DOHH2 (cell line): ENCODE results near the gene SMIM5.

Source experiments
- H3F3A ChIP-seq: fragments of 200-600 bp; sonication (generic), shearing (Covaris generic); 2 replicates; pipeline ENCODE4 v1.6.0; 2016; ENCODE audit warnings: antibody characterized with exemption, mild to moderate bottlenecking; ENCODE audit not compliant: control insufficient read depth, insufficient read depth
- H3K27ac ChIP-seq: fragments of 200-600 bp; sonication (generic); 2 replicates; pipeline ENCODE4 v1.5.1; 2014; ENCODE audit warnings: low read depth, mild to moderate bottlenecking, low read length, moderate library complexity
- H3K27me3 ChIP-seq: fragments of 200-600 bp; sonication (generic); 2 replicates; pipeline ENCODE4 v1.6.1; 2014; ENCODE audit warnings: mild to moderate bottlenecking, low read length, mixed read lengths; ENCODE audit not compliant: control insufficient read depth
- H3K36me3 ChIP-seq: fragments of 200-600 bp; sonication (generic); 2 replicates; pipeline ENCODE4 v1.6.1; 2014; ENCODE audit warnings: mild to moderate bottlenecking, low read length, moderate library complexity, mixed read lengths; ENCODE audit not compliant: control insufficient read depth
- H3K4me1 ChIP-seq: fragments of 200-600 bp; sonication (generic); 2 replicates; pipeline ENCODE4 v1.6.1; 2014; ENCODE audit warnings: mild to moderate bottlenecking, low read length, mixed read lengths; ENCODE audit not compliant: control insufficient read depth
- H3K4me2 ChIP-seq: fragments of 200-600 bp; sonication (generic); 2 replicates; pipeline ENCODE4 v1.6.0; 2014; ENCODE audit warnings: mild to moderate bottlenecking, low read length, moderate library complexity
- H3K4me3 ChIP-seq: fragments of 200-600 bp; sonication (generic); 2 replicates; pipeline ENCODE4 v1.5.1; 2014; ENCODE audit warnings: mild to moderate bottlenecking, low read length, mixed read lengths
- H3K79me2 ChIP-seq: fragments of 200-600 bp; sonication (generic); 2 replicates; pipeline ENCODE4 v1.6.1; 2014; ENCODE audit warnings: mild to moderate bottlenecking, low read length, mixed read lengths; ENCODE audit not compliant: control insufficient read depth
- H3K9me2 ChIP-seq: fragments of 200-600 bp; sonication (generic); replicated peaks from 2 replicates; pipeline ENCODE4 v1.6.1; 2014; ENCODE audit warnings: mild to moderate bottlenecking, low read length, mixed read lengths; ENCODE audit not compliant: control insufficient read depth
- H3K9me3 ChIP-seq: fragments of 200-600 bp; sonication (generic); 2 replicates; pipeline ENCODE4 v1.6.1; 2014; ENCODE audit warnings: antibody characterized with exemption, low read length, mixed read lengths; ENCODE audit not compliant: control insufficient read depth, insufficient read depth
- H4K20me1 ChIP-seq: fragments of 200-600 bp; sonication (generic); 2 replicates; pipeline ENCODE4 v1.6.0; 2014; ENCODE audit warnings: low read depth, mild to moderate bottlenecking, antibody characterized with exemption, low read length, moderate library complexity; ENCODE audit not compliant: control insufficient read depth, insufficient read depth
- EZH2phosphoT487 ChIP-seq: fragments of 200-600 bp; sonication (generic); IDR thresholded peaks from 2 replicates; pipeline ENCODE4 v1.6.1; 2017; ENCODE audit warnings: borderline replicate concordance, mild to moderate bottlenecking, antibody characterized with exemption, low read length, moderate library complexity, mixed read lengths
- TF ChIP-seq, protein P1 (sequence below): fragments of 200-600 bp; sonication (generic); IDR thresholded peaks from one replicate; pipeline ENCODE4 v1.5.1; 2014; ENCODE audit warnings: antibody characterized with exemption, mild to moderate bottlenecking, low read depth, low read length; ENCODE audit not compliant: poor library complexity, severe bottlenecking

SMIM5 gene

DNA sequence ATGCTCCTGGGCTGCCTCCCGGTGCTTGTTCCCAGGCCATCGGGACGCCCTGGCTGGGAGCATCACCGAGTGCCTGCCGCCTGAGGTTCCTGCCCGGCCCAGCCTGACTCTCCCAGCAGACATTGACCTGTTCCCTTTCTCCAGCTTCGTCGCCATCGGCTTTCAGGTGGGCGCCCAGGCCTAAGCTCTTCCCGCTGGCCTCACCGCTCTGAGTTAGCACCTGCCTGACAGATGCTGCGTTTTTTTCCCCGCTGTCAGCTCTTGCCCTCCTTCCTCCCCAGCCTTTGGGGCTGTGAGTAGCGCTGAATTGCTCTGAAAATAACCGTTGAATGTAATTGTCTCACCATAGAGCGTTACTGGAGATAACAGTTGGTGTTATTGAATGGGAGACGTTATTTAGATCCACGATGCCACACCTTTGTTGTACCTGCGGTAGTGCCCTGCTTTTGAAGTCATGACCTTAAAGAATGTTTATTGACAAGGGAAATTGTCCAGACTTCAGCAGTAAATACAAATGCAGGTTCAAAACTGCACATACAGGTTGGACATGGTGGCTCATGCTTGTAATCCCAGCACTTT, 21.3 kb upstream of the SMIM5 start:
- Histone ChIP-seq H3K27me3 (no peaks in the 10 kb centered on the region), H3K79me2 (no peaks in the 10 kb centered on the region), H3K36me3 (no peaks in the 10 kb centered on the region), H3F3A (no peaks in the 10 kb centered on the region), H3K9me3 (no peaks in the 10 kb centered on the region), H3K4me3 (no peak overlapping the region), H3K9me2 (no peaks in the 10 kb centered on the region), H4K20me1 (no peaks in the 10 kb centered on the region), H3K4me1 (no peaks in the 10 kb centered on the region), H3K4me2 (no peak overlapping the region), H3K27ac (no peak overlapping the region)
- TF ChIP-seq, protein P1, sequence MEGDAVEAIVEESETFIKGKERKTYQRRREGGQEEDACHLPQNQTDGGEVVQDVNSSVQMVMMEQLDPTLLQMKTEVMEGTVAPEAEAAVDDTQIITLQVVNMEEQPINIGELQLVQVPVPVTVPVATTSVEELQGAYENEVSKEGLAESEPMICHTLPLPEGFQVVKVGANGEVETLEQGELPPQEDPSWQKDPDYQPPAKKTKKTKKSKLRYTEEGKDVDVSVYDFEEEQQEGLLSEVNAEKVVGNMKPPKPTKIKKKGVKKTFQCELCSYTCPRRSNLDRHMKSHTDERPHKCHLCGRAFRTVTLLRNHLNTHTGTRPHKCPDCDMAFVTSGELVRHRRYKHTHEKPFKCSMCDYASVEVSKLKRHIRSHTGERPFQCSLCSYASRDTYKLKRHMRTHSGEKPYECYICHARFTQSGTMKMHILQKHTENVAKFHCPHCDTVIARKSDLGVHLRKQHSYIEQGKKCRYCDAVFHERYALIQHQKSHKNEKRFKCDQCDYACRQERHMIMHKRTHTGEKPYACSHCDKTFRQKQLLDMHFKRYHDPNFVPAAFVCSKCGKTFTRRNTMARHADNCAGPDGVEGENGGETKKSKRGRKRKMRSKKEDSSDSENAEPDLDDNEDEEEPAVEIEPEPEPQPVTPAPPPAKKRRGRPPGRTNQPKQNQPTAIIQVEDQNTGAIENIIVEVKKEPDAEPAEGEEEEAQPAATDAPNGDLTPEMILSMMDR = no peak
- no peak for TF ChIP-seq EZH2phosphoT487

DNA sequence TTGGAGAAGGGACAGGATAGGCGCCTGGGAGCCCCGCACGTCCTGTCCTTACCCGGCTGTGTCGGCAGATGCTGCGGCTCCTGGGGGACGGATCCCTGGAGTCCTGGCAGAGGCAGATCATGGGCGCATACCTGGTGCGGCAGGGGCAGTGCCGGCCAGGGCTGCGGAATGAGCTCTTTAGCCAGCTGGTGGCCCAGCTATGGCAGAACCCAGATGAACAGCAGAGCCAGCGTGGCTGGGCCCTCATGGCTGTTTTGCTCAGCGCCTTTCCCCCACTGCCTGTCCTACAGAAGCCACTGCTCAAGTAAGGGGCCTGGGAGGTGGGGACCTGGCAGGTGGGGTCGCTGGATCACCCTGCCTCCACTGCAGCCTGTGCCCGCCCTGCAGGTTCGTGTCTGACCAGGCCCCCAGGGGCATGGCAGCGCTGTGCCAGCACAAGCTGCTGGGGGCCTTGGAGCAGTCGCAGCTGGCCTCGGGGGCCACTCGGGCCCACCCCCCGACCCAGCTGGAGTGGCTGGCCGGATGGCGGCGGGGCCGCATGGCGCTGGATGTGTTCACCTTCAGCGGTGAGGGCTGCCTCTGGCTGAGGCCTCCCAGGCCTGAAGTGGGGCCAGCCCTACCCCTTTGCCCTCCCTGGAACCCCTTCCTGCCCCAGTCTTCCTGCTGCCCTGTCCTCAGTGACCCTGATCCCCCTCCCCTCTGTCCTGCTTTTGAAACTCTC, 20.2 kb upstream of the SMIM5 start:
- Histone ChIP-seq H3F3A (no peaks in the 10 kb centered on the region), H4K20me1 (no peaks in the 10 kb centered on the region), H3K27ac (no peak overlapping the region), H3K4me3 (no peak overlapping the region), H3K4me1 (no peaks in the 10 kb centered on the region), H3K4me2 (no peak overlapping the region), H3K79me2 (no peaks in the 10 kb centered on the region), H3K27me3 (no peaks in the 10 kb centered on the region), H3K36me3 (no peaks in the 10 kb centered on the region), H3K9me3 (no peaks in the 10 kb centered on the region), H3K9me2 (no peaks in the 10 kb centered on the region)
- TF ChIP-seq EZH2phosphoT487 = no peak
- TF ChIP-seq, protein P1 = no peak

DNA sequence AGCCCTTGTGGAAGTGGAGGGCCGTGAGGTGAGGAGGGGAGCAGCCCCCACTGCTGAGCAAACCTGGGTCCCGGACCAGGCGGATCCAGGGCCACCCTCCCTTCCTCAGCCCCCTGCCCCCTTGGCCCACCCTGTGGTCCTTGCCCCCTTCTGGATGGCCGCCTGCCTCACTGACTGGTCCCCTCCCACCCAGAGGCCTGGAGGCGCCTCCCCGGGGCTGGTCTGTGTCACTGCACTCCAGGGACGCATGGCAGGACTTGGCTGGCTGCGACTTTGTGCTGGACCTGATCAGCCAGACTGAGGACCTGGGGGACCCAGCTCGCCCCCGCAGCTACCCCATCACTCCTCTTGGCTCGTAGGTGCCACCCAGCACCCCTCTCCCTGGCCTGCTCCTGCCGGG, 19.2 kb upstream of the SMIM5 start:
- Histone ChIP-seq H3K36me3 (no peaks in the 10 kb centered on the region), H4K20me1 (no peaks in the 10 kb centered on the region), H3K9me3 (no peaks in the 10 kb centered on the region), H3K4me2 (no peak overlapping the region), H3F3A (no peaks in the 10 kb centered on the region), H3K27me3 (no peaks in the 10 kb centered on the region), H3K4me3 (no peak overlapping the region), H3K9me2 (no peaks in the 10 kb centered on the region), H3K4me1 (no peaks in the 10 kb centered on the region), H3K27ac (no peak overlapping the region), H3K79me2 (no peaks in the 10 kb centered on the region)
- TF ChIP-seq, protein P1 = peak; percentile 39
- no peak for TF ChIP-seq EZH2phosphoT487
